ENCODE data around the gene NTN5.

Gene NTN5

GRCh38 chr19:48715681-48716171 lies 42.9 kb upstream of the NTN5 start:
- DNase-seq (ENCODE audit: insufficient read length, low spot score) (no peak), FAIRE-seq (no peak)
- TF ChIP-seq POU2F2 (IDR thresholded peaks at IDR 0.05; ENCODE audit: low read depth, low read length): no peak
- no peak for TF ChIP-seq POLR2AphosphoS5 (IDR thresholded peaks at IDR 0.05; ENCODE audit: low read depth, low read length)
- no peak for TF ChIP-seq SPI1 (IDR thresholded peaks at IDR 0.05; ENCODE audit: low read depth, low read length)
- no peak for TF ChIP-seq PAX5 (IDR thresholded peaks at IDR 0.05; ENCODE audit: insufficient read depth, low read length, severe bottlenecking)
- TF ChIP-seq POLR2A (IDR thresholded peaks at IDR 0.05; ENCODE audit: low read depth, low read length): no peak
- no peak for TF ChIP-seq TAF1 (IDR thresholded peaks at IDR 0.05; ENCODE audit: low read depth, low read length)

- DNase-seq (ENCODE audit: insufficient read length, low spot score): no peak
- TF ChIP-seq TAF1 (IDR thresholded peaks at IDR 0.05; ENCODE audit: low read depth, low read length) (no peak), PAX5 (IDR thresholded peaks at IDR 0.05; ENCODE audit: insufficient read depth, low read length, severe bottlenecking) (no peak), POLR2AphosphoS5 (IDR thresholded peaks at IDR 0.05; ENCODE audit: low read depth, low read length) (no peak)
- FAIRE-seq: no peak
Measured at GRCh38 chr19:48714759-48715675, 42.2 kb upstream of the NTN5 start.

- FAIRE-seq (peak; percentile 98), DNase-seq (ENCODE audit: insufficient read length, low spot score) (peak; percentile 99)
- TF ChIP-seq POU2F2 (IDR thresholded peaks at IDR 0.05; ENCODE audit: low read depth, low read length) (no peak), POLR2AphosphoS5 (IDR thresholded peaks at IDR 0.05; ENCODE audit: low read depth, low read length) (no peak), POLR2A (IDR thresholded peaks at IDR 0.05; ENCODE audit: low read depth, low read length) (no peak), TAF1 (IDR thresholded peaks at IDR 0.05; ENCODE audit: low read depth, low read length) (no peak), PAX5 (IDR thresholded peaks at IDR 0.05; ENCODE audit: insufficient read depth, low read length, severe bottlenecking) (no peak)
Measured at GRCh38 chr19:48713864-48714755, 41.3 kb upstream of the NTN5 start.

GRCh38 chr19:48713041-48713863 lies 40.4 kb upstream of the NTN5 start:
- DNase-seq (ENCODE audit: insufficient read length, low spot score) (no peak), FAIRE-seq (no peak)
- TF ChIP-seq POLR2A (IDR thresholded peaks at IDR 0.05; ENCODE audit: low read depth, low read length): no peak
- TF ChIP-seq PAX5 (IDR thresholded peaks at IDR 0.05; ENCODE audit: insufficient read depth, low read length, severe bottlenecking): no peak
- no peak for TF ChIP-seq POLR2AphosphoS5 (IDR thresholded peaks at IDR 0.05; ENCODE audit: low read depth, low read length)
- no peak for TF ChIP-seq SPI1 (IDR thresholded peaks at IDR 0.05; ENCODE audit: low read depth, low read length)

- DNase-seq (ENCODE audit: insufficient read length, low spot score) (no peak), FAIRE-seq (no peak)
- TF ChIP-seq POLR2AphosphoS5 (IDR thresholded peaks at IDR 0.05; ENCODE audit: low read depth, low read length) (no peak), POU2F2 (IDR thresholded peaks at IDR 0.05; ENCODE audit: low read depth, low read length) (no peak)
Measured at GRCh38 chr19:48711106-48711662, 38.4 kb upstream of the NTN5 start.

- DNase-seq (ENCODE audit: insufficient read length, low spot score): no peak
- FAIRE-seq: no peak
Measured at GRCh38 chr19:48708471-48708870, 35.7 kb upstream of the NTN5 start.

GRCh38 chr19:48705431-48705830 lies 32.6 kb upstream of the NTN5 start:
- DNase-seq (ENCODE audit: insufficient read length, low spot score): no peak
- FAIRE-seq: no peak
- TF ChIP-seq TAF1 (IDR thresholded peaks at IDR 0.05; ENCODE audit: low read depth, low read length) (no peak), SPI1 (IDR thresholded peaks at IDR 0.05; ENCODE audit: low read depth, low read length) (no peak), POU2F2 (IDR thresholded peaks at IDR 0.05; ENCODE audit: low read depth, low read length) (no peak)

More at GRCh38 chr19:48708471-48708870, 35.7 kb upstream of the NTN5 start:
- TF ChIP-seq TAF1 (IDR thresholded peaks at IDR 0.05; ENCODE audit: low read depth, low read length): no peak

- no peak for FAIRE-seq
Measured at GRCh38 chr19:48703316-48703715, 30.5 kb upstream of the NTN5 start.

DNA sequence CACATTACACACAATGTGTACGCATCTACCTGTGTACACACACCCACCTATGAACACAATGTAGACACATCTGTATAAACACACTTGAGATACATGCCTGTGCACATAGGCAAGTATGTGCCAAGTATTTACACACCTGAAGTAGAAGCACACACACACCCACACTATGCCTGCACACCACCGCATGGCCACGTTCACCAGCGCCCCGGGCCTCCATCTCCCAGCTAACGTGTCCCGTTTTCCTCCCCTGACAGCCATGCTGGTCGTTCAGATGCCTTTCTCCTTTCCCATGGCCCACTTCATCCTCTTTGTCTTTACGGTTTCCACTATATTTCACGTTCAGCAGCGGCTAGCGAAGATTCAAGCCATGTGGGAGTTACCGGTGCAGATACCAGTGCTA lies 29.9 kb upstream of the NTN5 start:
- no peak for FAIRE-seq
- DNase-seq (ENCODE audit: insufficient read length, low spot score): no peak
- TF ChIP-seq POLR2A (IDR thresholded peaks at IDR 0.05; ENCODE audit: low read depth, low read length) (no peak), PAX5 (IDR thresholded peaks at IDR 0.05; ENCODE audit: insufficient read depth, low read length, severe bottlenecking) (no peak)

More at GRCh38 chr19:48703316-48703715, 30.5 kb upstream of the NTN5 start:
- DNase-seq (ENCODE audit: insufficient read length, low spot score): no peak
- TF ChIP-seq SPI1 (IDR thresholded peaks at IDR 0.05; ENCODE audit: low read depth, low read length): no peak
- TF ChIP-seq TAF1 (IDR thresholded peaks at IDR 0.05; ENCODE audit: low read depth, low read length): no peak
- no peak for TF ChIP-seq POLR2A (IDR thresholded peaks at IDR 0.05; ENCODE audit: low read depth, low read length)
- TF ChIP-seq POU2F2 (IDR thresholded peaks at IDR 0.05; ENCODE audit: low read depth, low read length): no peak
- no peak for TF ChIP-seq POLR2AphosphoS5 (IDR thresholded peaks at IDR 0.05; ENCODE audit: low read depth, low read length)
- TF ChIP-seq PAX5 (IDR thresholded peaks at IDR 0.05; ENCODE audit: insufficient read depth, low read length, severe bottlenecking): no peak

Measured in GM12891 (cell line).